ENCODE measurements around the gene PPP1R10. TPM values are rescaled to one million over a fixed set of nuclear protein-coding genes. Genes with fewer than 3 reads are reported as not detected.

PPP1R10 gene
- total RNA-seq, 1 experiment from 2014 or later = 82.9 TPM

GRCh38 chr6:30599625-30600324, 17.3 kb downstream of the PPP1R10 start:
- no peak overlapping the region for H3K4me3 ChIP-seq (ENCODE audit: low read depth in 2 of 2, low read length in 2 of 2)
- POLR2A ChIA-PET = interaction anchor here (0.6 to 2.6 kb wide), 3 partner anchors 11 to 15 kb away, joined by 3 to 8 read pairs (median 7); no protein-coding TSS in a partner anchor
- no peak overlapping the region for H3K27ac ChIP-seq (ENCODE audit: low read length)
- intact Hi-C loops (cut with micrococcal nuclease; ENCODE audit: unreplicated experiment) (loop anchor here (5.0 kb wide), 1 partner anchor 117 kb away; no protein-coding TSS in a partner anchor), in situ Hi-C loops (cut with HindIII; ENCODE audit: low pct_unique_long_range_greater_than_20kb, low sequenced_read_pairs) (no loop called here)
- no peaks in the 10 kb centered on the region for H3K27me3 ChIP-seq (ENCODE audit: control insufficient read depth, insufficient read depth, low read length)
- H3K36me3 ChIP-seq (ENCODE audit: control insufficient read depth, insufficient read depth, low read length) = peaks cover 10% of the 10 kb centered on the region; the same call in 1 of the 2 replicates
- no TSS peak for BruUV-seq (replicated peaks)
- ATAC-seq (peak; percentile 4; the same call in 1 of the 2 replicates), DNase-seq (ENCODE audit: low read depth, low spot score) (no peak)
- no peaks in the 10 kb centered on the region for H3K4me1 ChIP-seq (ENCODE audit: control insufficient read depth, insufficient read depth, low read length)
- H3K9me3 ChIP-seq (ENCODE audit: control insufficient read depth, insufficient read depth, low read depth, low read length) = no peaks in the 10 kb centered on the region
- CTCF ChIA-PET = interaction anchor here (3.7 kb wide), 1 partner anchor 58 kb away, joined by 16 read pairs; no protein-coding TSS in a partner anchor
- TF ChIP-seq POLR2AphosphoS5 (IDR thresholded peaks at IDR 0.05; ENCODE audit: low read depth, low read length) = no peak
- TF ChIP-seq SIN3A (IDR thresholded peaks at IDR 0.05; ENCODE audit: borderline replicate concordance, insufficient read depth, low read depth, low read length) = no peak
- no peak for TF ChIP-seq REST (IDR thresholded peaks at IDR 0.05; ENCODE audit: insufficient read depth in 1 of 2, low read depth in 2 of 2, low read length in 1 of 2)
- TF ChIP-seq CTCF (IDR thresholded peaks at IDR 0.05) = no peak
- no peak for TF ChIP-seq TCF7L2 (IDR thresholded peaks at IDR 0.05; ENCODE audit: low read depth, low read length)

GRCh38 chr6:30598912-30599624, 18.0 kb downstream of the PPP1R10 start:
- TF ChIP-seq POLR2AphosphoS5 (IDR thresholded peaks at IDR 0.05; ENCODE audit: low read depth, low read length) (no peak; the same call in 1 of the 2 replicates), TCF7L2 (IDR thresholded peaks at IDR 0.05; ENCODE audit: low read depth, low read length) (no peak), CTCF (IDR thresholded peaks at IDR 0.05) (no peak), REST (IDR thresholded peaks at IDR 0.05; ENCODE audit: insufficient read depth in 1 of 2, low read depth in 2 of 2, low read length in 1 of 2) (no peak), SIN3A (IDR thresholded peaks at IDR 0.05; ENCODE audit: borderline replicate concordance, insufficient read depth, low read depth, low read length) (no peak)
- intact Hi-C loops (cut with micrococcal nuclease; ENCODE audit: unreplicated experiment) = loop anchor here (5.0 kb wide), 1 partner anchor 117 kb away; no protein-coding TSS in a partner anchor
- BruUV-seq (replicated peaks) = no TSS peak
- no peaks in the 10 kb centered on the region for H3K27me3 ChIP-seq (ENCODE audit: control insufficient read depth, insufficient read depth, low read length)
- no peaks in the 10 kb centered on the region for H3K4me1 ChIP-seq (ENCODE audit: control insufficient read depth, insufficient read depth, low read length)
- CTCF ChIA-PET = interaction anchor here (0.6 to 3.7 kb wide), 2 partner anchors 58 to 178 kb away, joined by 14 to 16 read pairs; no protein-coding TSS in a partner anchor
- POLR2A ChIA-PET = interaction anchor here (0.6 to 2.6 kb wide), 3 partner anchors 12 to 14 kb away, joined by 3 to 8 read pairs (median 3); no protein-coding TSS in a partner anchor
- peaks cover 5% of the 10 kb centered on the region; the same call in 1 of the 2 replicates for H3K36me3 ChIP-seq (ENCODE audit: control insufficient read depth, insufficient read depth, low read length)
- H3K27ac ChIP-seq (ENCODE audit: low read length) = no peak overlapping the region
- no peaks in the 10 kb centered on the region for H3K9me3 ChIP-seq (ENCODE audit: control insufficient read depth, insufficient read depth, low read depth, low read length)
- DNase-seq (ENCODE audit: low read depth, low spot score) (no peak), ATAC-seq (peak; percentile 14)
- in situ Hi-C loops (cut with HindIII; ENCODE audit: low pct_unique_long_range_greater_than_20kb, low sequenced_read_pairs) = no loop called here
- no peak overlapping the region for H3K4me3 ChIP-seq (ENCODE audit: low read depth in 2 of 2, low read length in 2 of 2)

All from Panc1 (cell line).